Prostate gland (tissue), 2 donors: ENCODE results near the gene DRGX. TPM values are rescaled to one million over a fixed set of nuclear protein-coding genes. Genes with fewer than 3 reads are reported as not detected.

Source experiments
- DNase-seq: peaks from one replicate; pipeline ENCODE4 v3.0.0-alpha.2; 2019; ENCODE audit warnings: low spot score
- H3K27ac ChIP-seq, 2 donors: fragments of 200-600 bp; sonication (generic); 2 replicates each; pipeline ENCODE4 v1.5.1; 2017 to 2019
- H3K27me3 ChIP-seq: fragments of 200-600 bp; sonication (generic); replicated peaks from 2 replicates; pipeline ENCODE4 v1.5.1; 2019; ENCODE audit not compliant: insufficient read depth
- H3K36me3 ChIP-seq, 2 donors: fragments of 200-600 bp; sonication (generic); 1 replicate in 1 of 2; 2 replicates in 1 of 2; pipeline versions ENCODE4 v1.5.1 to v1.8.1; 2017 to 2019
- H3K4me1 ChIP-seq: fragments of 200-600 bp; sonication (generic); replicated peaks from 2 replicates; pipeline ENCODE4 v1.5.1; 2019
- H3K4me3 ChIP-seq, 2 donors: fragments of 200-600 bp; sonication (generic); 2 replicates each; pipeline ENCODE4 v1.5.1; 2017 to 2019
- H3K9me3 ChIP-seq: fragments of 200-600 bp; sonication (generic); 2 replicates; pipeline ENCODE4 v1.5.1; 2017
- CTCF ChIP-seq, 4 experiments: fragments of 200-600 bp in 2 of 4; fragments of 450-650 bp in 2 of 4; sonication (generic) in 2 of 4; IDR thresholded peaks; 1 replicate in 3 of 4; 2 replicates in 1 of 4; pipeline ENCODE4 v1.5.1; 2016 to 2019; ENCODE audit warnings: antibody characterized with exemption in 4 of 4, mild to moderate bottlenecking in 2 of 4, moderate library complexity in 2 of 4
- POLR2A ChIP-seq: fragments of 450-650 bp; IDR thresholded peaks from one replicate; pipeline ENCODE4 v1.6.1; 2016; ENCODE audit warnings: antibody characterized with exemption, mild to moderate bottlenecking
- POLR2AphosphoS5 ChIP-seq: sonication (generic); formaldehyde crosslinking; IDR thresholded peaks from one replicate; pipeline ENCODE4 v1.6.1; 2017; ENCODE audit warnings: antibody characterized with exemption
- WGBS: methylation state at CpG from one replicate; pipeline ENCODE4 v1.1.5; 2018; 5-methylcytosine and 5-hydroxymethylcytosine counted together
- intact Hi-C: fragments of 100-400 bp; cut with DNase I; formaldehyde crosslinking; loops from one replicate; pipeline ENCODE4 v1.14.2; 2022
- total RNA-seq, 2 donors: library from RNA; depleted of rRNA; stranded (reverse); fragments of >200 nt; gene quantifications; one replicate each; pipeline ENCODE4 v1.1.0, GENCODE V29; 2016

The DRGX gene
- total RNA-seq, 2 donors from 2014 or later, result not detected

- WGBS, result 34% methylated on average over 7 of the region's 7 CpGs
- Histone ChIP-seq H3K27me3 (no peaks in the 10 kb centered on the region), H3K4me1 (no peaks in the 10 kb centered on the region), H3K9me3 (no peaks in the 10 kb centered on the region), H3K4me3 (no peak overlapping the region), H3K27ac (peak overlapping the region in 1 of 2 donors; percentile 22), H3K36me3 (no peaks in the 10 kb centered on the region)
- DNase-seq, result peak; percentile 78
- intact Hi-C loops, result no loop called here
- peak in 2 of 4 experiments; percentile 26 to 27 for TF ChIP-seq CTCF (IDR thresholded peaks at IDR 0.05)
- peak; percentile 82 for TF ChIP-seq POLR2AphosphoS5
- TF ChIP-seq POLR2A, result no peak
Observed at GRCh38 chr10:49419005-49419404, 23.1 kb upstream of the DRGX start.

- no peak overlapping the region for H3K4me3 ChIP-seq
- no peaks in the 10 kb centered on the region for H3K4me1 ChIP-seq
- WGBS, result 93% methylated on average over 2 of the region's 2 CpGs
- H3K9me3 ChIP-seq, result no peaks in the 10 kb centered on the region
- TF ChIP-seq POLR2AphosphoS5 (no peak), POLR2A (no peak), CTCF (IDR thresholded peaks at IDR 0.05) (no peak)
- no peaks in the 10 kb centered on the region for H3K27me3 ChIP-seq
- no peaks in the 10 kb centered on the region for H3K36me3 ChIP-seq
- intact Hi-C loops, result no loop called here
- DNase-seq, result no peak
- no peak overlapping the region for H3K27ac ChIP-seq
Observed at GRCh38 chr10:49418328-49418727, 22.4 kb upstream of the DRGX start.

- TF ChIP-seq POLR2AphosphoS5 (no peak), POLR2A (no peak), CTCF (IDR thresholded peaks at IDR 0.05) (no peak)
- 72% methylated on average over 6 of the region's 6 CpGs for WGBS
- no peaks in the 10 kb centered on the region for H3K9me3 ChIP-seq
- DNase-seq, result no peak
- intact Hi-C loops, result no loop called here
- H3K36me3 ChIP-seq, result no peaks in the 10 kb centered on the region
- H3K27ac ChIP-seq, result no peak overlapping the region
- no peak overlapping the region for H3K4me3 ChIP-seq
- no peaks in the 10 kb centered on the region for H3K4me1 ChIP-seq
- no peaks in the 10 kb centered on the region for H3K27me3 ChIP-seq
Observed at GRCh38 chr10:49418053-49418326, 22.1 kb upstream of the DRGX start.

GRCh38 chr10:49417311-49418052, 21.6 kb upstream of the DRGX start:
- H3K9me3 ChIP-seq, result no peaks in the 10 kb centered on the region
- no peaks in the 10 kb centered on the region for H3K27me3 ChIP-seq
- no peaks in the 10 kb centered on the region for H3K4me1 ChIP-seq
- H3K36me3 ChIP-seq, result no peaks in the 10 kb centered on the region
- TF ChIP-seq CTCF (IDR thresholded peaks at IDR 0.05), result no peak
- TF ChIP-seq POLR2A, result no peak
- no peak for DNase-seq
- WGBS, result 88% methylated on average over 27 of the region's 29 CpGs
- intact Hi-C loops, result no loop called here
- no peak overlapping the region for H3K4me3 ChIP-seq
- no peak overlapping the region for H3K27ac ChIP-seq

- Histone ChIP-seq H3K36me3 (no peaks in the 10 kb centered on the region), H3K4me1 (no peaks in the 10 kb centered on the region), H3K4me3 (no peak overlapping the region), H3K9me3 (no peaks in the 10 kb centered on the region), H3K27me3 (no peaks in the 10 kb centered on the region), H3K27ac (no peak overlapping the region)
- DNase-seq, result no peak
- 86% methylated on average over 2 of the region's 2 CpGs for WGBS
- no peak for TF ChIP-seq CTCF (IDR thresholded peaks at IDR 0.05)
- no peak for TF ChIP-seq POLR2AphosphoS5
- TF ChIP-seq POLR2A, result no peak
- intact Hi-C loops, result no loop called here
Observed at GRCh38 chr10:49415846-49416245, 20.0 kb upstream of the DRGX start.
